Uterus (tissue), 4 donors: ENCODE data around the gene S100PBP. TPM values are rescaled to one million over a fixed set of nuclear protein-coding genes. Genes with fewer than 3 reads are reported as not detected.

Source experiments
- DNase-seq, 2 donors: peaks; one replicate each; pipeline ENCODE4 v3.0.0-alpha.2; 2019 to 2020
- H3K27ac ChIP-seq, 2 donors: fragments of 200-600 bp; sonication (generic); 1 replicate in 1 of 2; 2 replicates in 1 of 2; pipeline ENCODE4 v1.5.1; 2016 to 2018
- H3K27me3 ChIP-seq, 2 donors: fragments of 200-600 bp; sonication (generic); one replicate each; pipeline ENCODE4 v1.5.1; 2018 to 2019; ENCODE audit warnings: control low read depth in 1 of 2
- H3K36me3 ChIP-seq, 2 donors: fragments of 200-600 bp; sonication (generic); one replicate each; pipeline ENCODE4 v1.5.1; 2019; ENCODE audit warnings: control low read depth in 1 of 2
- H3K4me1 ChIP-seq, 2 donors: fragments of 200-600 bp; sonication (generic); one replicate each; pipeline ENCODE4 v1.5.1; 2018 to 2019; ENCODE audit warnings: control low read depth in 1 of 2
- H3K4me3 ChIP-seq, 2 donors: fragments of 200-600 bp; sonication (generic); 1 replicate in 1 of 2; 2 replicates in 1 of 2; pipeline ENCODE4 v1.5.1; 2018 to 2019; ENCODE audit warnings: mild to moderate bottlenecking in 1 of 2
- H3K9me3 ChIP-seq, 2 donors: fragments of 200-600 bp; sonication (generic); one replicate each; pipeline ENCODE4 v1.5.1; 2019; ENCODE audit warnings: control low read depth in 1 of 2
- CTCF ChIP-seq, 4 experiments: fragments of 200-600 bp in 2 of 4; fragments of 450-650 bp in 2 of 4; sonication (generic) in 2 of 4; IDR thresholded peaks; one replicate each; pipeline ENCODE4 v1.5.1; 2016 to 2019; ENCODE audit warnings: antibody characterized with exemption in 4 of 4, mild to moderate bottlenecking in 2 of 4, moderate library complexity in 1 of 4
- POLR2A ChIP-seq, 2 donors: fragments of 450-650 bp; IDR thresholded peaks; one replicate each; pipeline ENCODE4 v1.6.1; 2016; ENCODE audit warnings: antibody characterized with exemption in 2 of 2, mild to moderate bottlenecking in 1 of 2, moderate library complexity in 1 of 2
- intact Hi-C: fragments of 100-400 bp; cut with DNase I; formaldehyde crosslinking; loops from one replicate; pipeline ENCODE4 v1.15.1; 2023; ENCODE audit warnings: low total_unique reads
- total RNA-seq, 4 donors: library from RNA; depleted of rRNA in 3 of 4; stranded (reverse); fragments of >200 nt in 3 of 4; gene quantifications; one replicate each; pipeline versions ENCODE4 v1.1.0 to v1.2.4, GENCODE V29; 2014 to 2023
- donor health status: DM: yes; HTN: yes; CAD: no.

Gene S100PBP
- total RNA-seq, 4 donors from 2014 or later: 50.2 to 168 (median 76.4) TPM

- H3K4me3 ChIP-seq: no peak overlapping the region
- no peak overlapping the region for H3K27ac ChIP-seq
- no peaks in the 10 kb centered on the region for H3K36me3 ChIP-seq
- no peaks in the 10 kb centered on the region for H3K9me3 ChIP-seq
- H3K27me3 ChIP-seq: no peaks in the 10 kb centered on the region
- no peaks in the 10 kb centered on the region for H3K4me1 ChIP-seq
- DNase-seq: no peak
- intact Hi-C loops: no loop called here
- TF ChIP-seq CTCF (IDR thresholded peaks at IDR 0.05) (no peak), POLR2A (IDR thresholded peaks at IDR 0.05) (no peak)
Measured at GRCh38 chr1:32855861-32856617, 38.6 kb downstream of the S100PBP start.

GRCh38 chr1:32858136-32858535 lies 40.7 kb downstream of the S100PBP start:
- Histone ChIP-seq H3K36me3 (no peaks in the 10 kb centered on the region), H3K9me3 (no peaks in the 10 kb centered on the region), H3K4me3 (no peak overlapping the region), H3K27me3 (no peaks in the 10 kb centered on the region), H3K4me1 (no peaks in the 10 kb centered on the region), H3K27ac (no peak overlapping the region)
- DNase-seq: no peak
- no peak for TF ChIP-seq POLR2A (IDR thresholded peaks at IDR 0.05)
- no peak for TF ChIP-seq CTCF (IDR thresholded peaks at IDR 0.05)
- intact Hi-C loops: no loop called here

- Histone ChIP-seq H3K4me3 (no peak overlapping the region), H3K36me3 (no peaks in the 10 kb centered on the region)
- intact Hi-C loops: no loop called here
Measured at GRCh38 chr1:32858791-32859190, 41.3 kb downstream of the S100PBP start.

GRCh38 chr1:32859915-32860314 lies 42.5 kb downstream of the S100PBP start:
- Histone ChIP-seq H3K4me1 (no peaks in the 10 kb centered on the region), H3K4me3 (no peak overlapping the region), H3K27ac (no peak overlapping the region), H3K9me3 (no peaks in the 10 kb centered on the region), H3K27me3 (no peaks in the 10 kb centered on the region), H3K36me3 (no peaks in the 10 kb centered on the region)
- intact Hi-C loops: no loop called here
- no peak for TF ChIP-seq POLR2A (IDR thresholded peaks at IDR 0.05)
- TF ChIP-seq CTCF (IDR thresholded peaks at IDR 0.05): no peak
- no peak for DNase-seq

More at GRCh38 chr1:32858791-32859190, 41.3 kb downstream of the S100PBP start:
- Histone ChIP-seq H3K27ac (no peak overlapping the region), H3K9me3 (no peaks in the 10 kb centered on the region), H3K4me1 (no peaks in the 10 kb centered on the region), H3K27me3 (no peaks in the 10 kb centered on the region)
- no peak for DNase-seq
- no peak for TF ChIP-seq POLR2A (IDR thresholded peaks at IDR 0.05)
- no peak for TF ChIP-seq CTCF (IDR thresholded peaks at IDR 0.05)

GRCh38 chr1:32860566-32860965 lies 43.1 kb downstream of the S100PBP start:
- Histone ChIP-seq H3K27me3 (no peaks in the 10 kb centered on the region), H3K27ac (no peak overlapping the region), H3K4me3 (no peak overlapping the region), H3K36me3 (no peaks in the 10 kb centered on the region), H3K4me1 (no peaks in the 10 kb centered on the region), H3K9me3 (no peaks in the 10 kb centered on the region)
- TF ChIP-seq POLR2A (IDR thresholded peaks at IDR 0.05) (no peak), CTCF (IDR thresholded peaks at IDR 0.05) (no peak)
- intact Hi-C loops: no loop called here
- no peak for DNase-seq
